Activated CD8-positive, alpha-beta memory T cell treated with anti-CD3 and anti-CD28 coated beads for 4 hours (primary cell): ENCODE results near the gene SLC8A1.

ENCODE experiments used
- DNase-seq, 2 donors: peaks; one replicate each; pipeline ENCODE4 v3.0.0-alpha.2; 2020; ENCODE audit warnings: low read depth in 2 of 2

The SLC8A1 gene

DNA sequence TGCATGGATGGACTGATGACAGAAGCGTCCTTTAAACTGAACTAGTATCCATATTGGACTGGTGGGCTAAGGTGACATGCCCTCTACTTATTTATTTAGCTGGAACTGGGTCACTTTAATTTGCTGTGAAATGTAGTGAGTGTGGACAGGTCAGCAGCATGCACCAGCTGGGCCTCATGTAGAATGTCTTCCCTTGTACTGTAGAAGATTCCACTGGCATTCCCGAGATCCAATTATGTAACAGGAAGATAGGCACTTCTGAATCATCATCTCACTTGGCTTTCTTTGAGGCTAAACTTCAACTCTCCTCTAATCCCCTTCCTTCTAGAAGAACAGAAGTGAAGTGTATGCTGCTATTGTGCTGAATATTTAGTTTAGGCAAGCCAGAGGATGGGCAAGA is 296.2 kb downstream of the SLC8A1 start:
- DNase-seq = no peak

DNA sequence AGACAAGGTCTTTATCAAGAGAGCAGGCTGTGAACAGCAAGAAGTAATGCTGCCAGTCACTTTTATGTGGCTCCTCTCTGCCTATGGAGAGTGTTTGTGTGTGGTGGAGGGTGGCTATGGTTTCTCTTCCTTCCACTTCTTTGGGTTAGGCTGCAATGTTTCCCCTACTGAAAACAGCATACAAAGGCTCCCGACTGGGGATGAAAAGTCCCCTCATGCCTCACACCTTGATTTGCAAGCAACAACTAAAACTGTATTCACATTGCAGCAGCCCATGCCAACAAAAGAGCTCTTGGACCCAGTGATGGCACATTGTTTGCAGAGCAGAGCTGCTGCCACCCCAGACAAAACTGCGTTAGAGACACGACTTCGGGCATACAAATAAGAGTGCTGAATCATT is 301.6 kb downstream of the SLC8A1 start:
- no peak for DNase-seq

DNA sequence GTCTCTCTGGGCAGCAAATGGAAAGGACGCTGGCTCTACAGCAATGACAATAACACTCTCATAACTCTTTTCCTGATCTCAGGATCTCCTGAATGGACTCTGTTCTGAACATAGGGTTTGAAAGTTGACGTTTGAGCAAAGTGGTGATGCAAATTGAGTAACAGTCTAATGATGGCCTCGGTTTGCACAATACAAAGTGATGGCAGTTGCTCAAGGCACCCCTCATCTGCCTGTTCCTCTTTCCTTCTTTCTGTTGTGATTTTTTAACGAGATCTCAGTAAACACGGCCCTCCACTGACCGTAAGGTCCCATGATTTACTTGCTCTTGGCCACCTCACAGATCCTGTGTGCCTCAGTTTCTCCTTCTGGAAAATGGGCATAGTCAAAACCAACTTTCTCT is 303.6 kb downstream of the SLC8A1 start:
- DNase-seq = no peak

DNA sequence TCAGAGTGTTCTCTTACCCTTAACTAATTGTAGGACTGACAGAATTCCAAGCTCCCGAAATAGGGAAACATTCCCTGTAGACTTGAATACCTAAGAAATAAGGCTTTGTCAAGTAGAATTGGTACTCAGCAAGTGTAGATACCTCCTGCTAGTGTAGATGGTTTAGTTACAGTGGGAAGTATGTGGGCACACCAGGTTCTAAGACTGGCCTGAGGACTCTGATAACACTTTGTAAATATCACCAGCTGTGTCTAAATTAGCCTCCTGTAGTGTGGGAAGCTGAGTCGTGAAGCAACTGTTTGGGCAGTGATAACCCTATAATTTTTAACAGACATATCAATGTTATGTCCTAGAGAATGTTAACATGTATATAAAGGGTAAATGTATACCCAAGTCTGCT is 304.5 kb downstream of the SLC8A1 start:
- DNase-seq = no peak

DNA sequence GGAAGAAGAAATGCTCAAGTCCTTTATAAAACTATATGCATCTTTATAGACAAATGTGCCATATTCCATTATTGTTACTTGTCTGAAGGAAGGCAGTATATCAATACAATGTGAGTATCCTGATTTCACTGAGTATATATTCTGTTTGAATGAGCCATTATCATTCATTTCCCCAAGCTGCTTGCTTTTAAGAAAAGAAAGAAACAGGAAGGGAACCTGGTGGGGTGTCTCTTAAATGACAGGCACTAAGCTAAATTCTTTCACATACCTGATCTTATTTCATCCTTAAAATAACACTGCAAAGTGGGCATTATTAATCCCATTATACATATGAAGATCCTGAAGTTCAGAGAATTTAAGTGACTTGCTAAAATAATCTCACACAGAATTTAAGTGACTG is 307.9 kb downstream of the SLC8A1 start:
- no peak for DNase-seq

DNA sequence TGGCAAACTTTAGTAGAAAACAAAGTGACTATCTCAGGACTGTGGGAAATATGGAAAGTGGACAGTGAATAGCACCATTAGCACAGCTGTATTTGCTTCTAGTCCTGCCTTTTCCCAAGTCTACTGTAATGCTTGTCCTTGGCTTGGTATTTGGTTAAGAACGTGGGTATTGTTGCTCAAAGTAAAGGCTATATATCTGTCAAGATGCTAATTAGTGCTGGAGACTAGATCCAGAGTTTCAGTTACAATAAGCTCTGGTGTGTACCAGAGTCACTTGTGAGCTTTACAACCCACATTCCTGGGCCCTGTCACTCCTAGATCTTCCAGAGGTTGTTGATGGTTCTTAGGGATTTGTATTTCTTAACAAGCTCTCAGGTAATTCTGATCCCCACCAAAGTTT is 313.6 kb downstream of the SLC8A1 start:
- no peak for DNase-seq

DNA sequence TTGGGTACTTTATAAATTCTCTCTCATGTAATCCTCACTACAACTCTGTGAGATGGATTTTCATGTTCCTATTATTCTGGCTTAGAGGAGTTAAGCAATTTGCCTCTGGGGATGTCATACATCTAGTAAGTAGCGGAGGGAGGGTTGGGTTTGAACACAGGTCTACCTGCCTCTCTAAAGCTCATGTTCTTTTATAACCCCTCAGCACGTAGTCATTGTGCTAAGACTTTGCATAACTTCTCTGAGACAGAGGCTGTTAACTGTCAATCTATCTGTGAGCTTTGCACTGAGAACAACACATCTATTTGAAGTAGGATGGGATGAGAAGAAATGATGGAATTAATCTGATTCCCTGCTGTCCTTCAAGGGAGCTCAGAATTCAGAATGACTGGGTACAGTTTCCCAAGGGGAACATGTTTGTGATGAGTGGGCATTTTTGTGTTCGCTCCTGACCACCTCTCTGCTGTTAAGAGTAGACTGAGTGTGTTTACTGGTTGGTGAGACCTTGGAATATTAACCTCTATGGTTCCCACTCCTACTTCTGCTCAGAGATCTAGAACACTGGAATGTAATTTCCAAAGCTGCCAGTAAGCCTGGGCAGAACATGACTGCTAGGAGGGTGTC is 320.7 kb downstream of the SLC8A1 start:
- DNase-seq = no peak

DNA sequence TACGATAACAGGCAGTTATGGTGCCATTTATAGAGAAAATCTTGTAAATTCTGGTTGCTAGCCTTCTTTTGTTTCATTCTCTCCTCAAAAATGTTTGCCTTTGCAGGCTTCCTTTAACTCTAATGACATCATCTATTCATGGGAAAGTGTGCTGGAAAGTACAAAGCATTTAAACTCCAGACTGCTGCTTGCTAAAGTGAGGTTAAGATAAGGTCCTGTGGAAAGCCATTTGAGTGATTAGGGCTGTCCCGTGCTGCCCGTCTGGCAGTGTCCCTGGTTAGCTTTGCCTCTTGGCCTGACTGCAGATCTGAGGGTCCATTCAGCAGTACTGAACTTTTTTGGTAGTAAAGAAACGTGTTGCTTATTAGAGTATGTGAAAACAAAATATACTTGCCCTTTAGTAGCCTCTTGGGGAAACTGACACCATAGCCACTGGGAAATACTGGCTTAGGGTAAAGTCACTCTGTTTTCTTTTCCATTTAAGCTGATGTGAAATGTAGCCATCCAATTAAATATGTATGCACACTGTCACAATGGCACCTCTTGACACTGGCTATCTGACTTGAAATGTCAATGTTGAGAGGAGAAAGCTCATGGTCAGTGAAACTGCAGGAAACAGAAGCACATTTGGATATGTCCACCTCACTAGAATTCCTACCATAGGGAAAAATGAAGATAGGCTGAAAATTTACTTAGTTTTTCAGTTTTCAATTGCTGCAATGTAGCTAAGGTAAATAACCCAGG is 321.5 kb downstream of the SLC8A1 start:
- no peak for DNase-seq

DNA sequence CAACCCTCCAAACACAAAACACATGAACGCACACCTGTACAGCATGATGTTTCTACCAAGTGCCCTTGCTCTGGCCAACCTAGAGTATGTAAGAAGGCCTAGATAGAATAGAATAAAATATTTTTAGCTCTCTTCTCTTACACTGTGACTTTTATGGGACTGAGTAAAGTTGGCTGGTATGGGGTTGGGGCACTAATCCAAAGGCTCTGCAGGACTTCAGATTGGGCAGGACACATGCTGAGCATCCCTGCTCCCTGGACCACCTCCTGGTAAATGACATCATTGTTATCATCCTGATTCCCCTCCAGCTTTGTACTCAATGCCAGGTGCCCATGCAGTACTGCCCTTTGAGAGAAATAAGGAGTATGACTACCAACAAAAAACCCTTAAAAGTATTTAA is 322.2 kb downstream of the SLC8A1 start:
- no peak for DNase-seq

DNA sequence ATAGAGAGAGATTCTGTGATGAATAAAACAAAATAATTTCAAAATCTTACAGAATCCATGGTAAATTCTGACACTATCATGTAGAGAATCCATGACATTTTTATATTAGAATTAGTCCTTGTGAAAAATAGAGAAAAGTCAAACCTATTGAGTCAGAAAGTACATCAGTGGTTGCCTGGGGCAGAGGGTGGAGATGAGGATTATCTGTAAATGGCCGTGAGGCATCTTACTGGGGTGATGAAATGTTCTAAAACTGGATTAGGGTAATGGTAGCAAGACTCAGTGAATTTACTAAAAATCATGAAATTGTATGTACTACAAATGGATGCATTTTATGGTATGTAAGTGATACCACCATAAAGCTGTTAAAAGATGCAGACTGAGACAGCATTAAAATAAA is 323.1 kb downstream of the SLC8A1 start:
- no peak for DNase-seq

DNA sequence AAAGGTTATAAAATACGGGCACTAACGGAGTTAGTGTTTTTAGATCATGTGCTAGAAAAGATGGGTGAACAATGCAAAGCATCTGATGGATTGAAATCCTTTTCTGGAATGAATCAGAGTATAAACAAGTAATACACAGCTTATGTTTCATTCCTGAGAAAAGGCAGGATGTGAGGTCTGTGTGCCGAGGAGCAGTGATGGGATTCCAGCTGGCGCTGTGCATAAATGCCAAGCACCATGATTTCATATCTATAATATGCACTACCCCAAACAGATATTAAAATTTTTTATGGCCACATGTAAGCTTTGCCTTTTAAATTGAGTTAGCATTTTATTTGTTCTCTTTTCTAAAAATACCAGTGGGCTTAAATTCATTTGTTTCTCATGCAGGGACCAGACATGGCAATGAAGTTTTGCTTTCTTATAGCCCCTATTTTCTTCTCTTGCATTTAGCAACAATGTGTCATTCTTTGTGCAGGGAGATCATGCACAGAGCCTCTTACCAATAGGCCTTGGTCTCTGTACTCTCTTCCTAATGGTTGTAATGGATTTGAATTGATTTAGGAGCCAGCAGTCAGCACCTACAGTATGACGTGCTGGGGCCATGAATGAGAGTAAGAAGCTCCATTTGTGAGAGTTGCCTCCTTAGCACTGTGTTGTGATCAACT is 323.9 kb downstream of the SLC8A1 start:
- DNase-seq = no peak

DNA sequence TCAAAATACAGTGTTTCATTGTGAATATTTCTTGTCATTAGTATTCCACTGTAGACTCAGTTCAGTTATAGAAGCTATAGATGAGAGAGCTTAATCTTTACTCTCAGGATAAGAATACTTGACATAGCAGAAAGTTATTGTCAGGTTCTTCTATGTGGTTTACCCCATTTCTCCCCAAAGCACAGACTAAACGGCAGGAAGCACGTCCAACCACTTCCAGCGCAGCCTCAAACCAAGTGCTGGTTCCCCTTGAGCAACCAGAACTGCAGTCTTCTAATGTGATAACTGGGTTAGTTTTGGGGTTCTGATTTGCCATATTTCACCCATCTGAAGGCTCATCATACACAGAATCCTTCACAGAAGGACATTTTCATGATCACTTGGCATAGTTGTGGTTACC is 324.7 kb downstream of the SLC8A1 start:
- DNase-seq = no peak

DNA sequence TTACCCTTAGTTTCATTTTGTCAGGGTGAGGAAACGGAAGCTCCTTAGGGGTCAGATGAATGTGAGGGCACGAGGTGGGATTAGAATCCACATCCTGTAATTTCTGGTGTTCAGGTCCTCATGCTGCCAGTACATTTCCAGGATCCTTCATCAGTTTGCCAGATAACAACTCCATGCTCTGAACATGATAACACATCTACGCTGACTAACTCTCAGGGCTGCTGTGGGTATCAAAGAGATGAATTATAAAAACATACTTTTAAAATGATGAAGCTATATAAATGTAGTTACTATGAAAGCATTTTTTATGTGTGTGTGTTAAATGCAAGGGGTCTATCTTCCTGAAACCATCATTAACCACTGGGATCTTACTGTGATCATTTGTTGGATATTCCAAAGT is 325.9 kb downstream of the SLC8A1 start:
- DNase-seq = no peak

DNA sequence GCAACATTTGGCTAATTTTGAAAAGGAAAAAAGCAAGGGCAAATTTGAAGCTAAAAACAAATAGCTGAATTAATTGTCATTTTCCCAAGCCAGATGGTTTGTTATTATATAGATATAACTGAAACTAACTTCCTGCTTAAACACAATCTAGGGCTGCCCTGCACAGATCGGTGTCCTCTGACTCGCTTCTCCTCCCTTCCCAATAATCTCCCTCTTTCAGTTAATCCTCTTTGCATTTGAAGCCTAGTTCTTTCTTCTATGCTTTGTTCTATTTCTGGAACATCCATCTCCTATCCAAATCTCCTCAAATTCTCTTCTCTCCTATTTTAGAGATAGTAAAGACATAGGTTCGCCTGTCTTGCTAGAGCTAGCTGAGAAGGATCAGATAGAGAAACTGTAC is 328.1 kb downstream of the SLC8A1 start:
- DNase-seq = no peak

DNA sequence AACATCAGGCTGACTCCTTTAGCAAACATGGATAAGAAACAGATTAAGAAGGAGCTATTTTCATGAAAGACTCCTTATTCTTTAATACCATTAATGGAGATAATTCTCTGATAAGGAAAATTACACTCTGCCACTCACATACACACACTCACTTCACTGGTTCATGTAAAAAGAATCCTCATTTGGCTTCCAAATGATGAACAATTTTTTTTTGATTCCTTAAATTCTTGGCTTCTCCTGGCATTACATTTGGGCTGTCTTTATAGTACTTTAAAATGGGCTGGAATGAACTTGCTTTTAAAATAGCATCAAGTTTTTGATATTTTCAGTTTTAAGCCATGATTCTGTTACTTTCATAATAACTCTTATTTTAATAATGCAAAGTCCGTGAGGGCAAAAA is 328.6 kb downstream of the SLC8A1 start:
- DNase-seq = no peak

DNA sequence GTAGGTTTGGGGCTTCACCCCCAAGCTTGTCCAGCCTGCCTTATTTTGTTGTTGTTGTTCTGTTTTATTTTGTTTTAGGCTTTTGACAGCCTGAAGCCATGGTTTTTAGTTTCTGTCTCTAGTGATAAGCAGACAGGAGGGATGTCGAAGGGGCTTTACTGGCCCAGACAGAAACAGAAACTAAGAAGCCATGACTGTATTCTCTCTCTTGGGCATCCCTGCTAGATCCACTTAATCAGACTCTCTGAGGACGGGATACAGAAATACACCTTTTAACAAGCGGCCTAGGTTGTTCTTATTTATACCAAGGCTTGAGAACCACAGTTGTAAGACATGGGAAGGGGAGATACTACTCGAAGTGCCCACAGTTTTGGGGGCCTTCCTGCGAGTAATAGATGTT is 330.9 kb downstream of the SLC8A1 start:
- DNase-seq = no peak

DNA sequence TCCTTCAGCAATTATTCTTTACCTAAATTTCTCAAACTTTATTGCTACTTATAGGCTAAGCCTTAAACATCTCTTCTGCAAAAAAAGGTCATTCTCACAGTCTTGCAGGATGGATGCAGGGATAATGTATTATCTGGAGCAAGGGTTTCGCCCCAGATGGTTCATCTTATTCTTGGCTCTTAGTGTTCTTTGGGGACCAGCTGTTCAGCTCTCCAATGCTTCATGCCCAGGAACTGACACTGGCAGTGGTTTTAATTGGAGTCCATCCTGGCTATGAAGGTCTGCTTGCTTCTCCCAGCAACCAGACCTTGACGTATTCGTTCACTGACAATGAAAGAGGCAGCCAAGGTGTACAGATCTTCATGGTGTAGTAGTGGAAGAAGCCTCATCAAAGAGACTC is 331.9 kb downstream of the SLC8A1 start:
- no peak for DNase-seq

DNA sequence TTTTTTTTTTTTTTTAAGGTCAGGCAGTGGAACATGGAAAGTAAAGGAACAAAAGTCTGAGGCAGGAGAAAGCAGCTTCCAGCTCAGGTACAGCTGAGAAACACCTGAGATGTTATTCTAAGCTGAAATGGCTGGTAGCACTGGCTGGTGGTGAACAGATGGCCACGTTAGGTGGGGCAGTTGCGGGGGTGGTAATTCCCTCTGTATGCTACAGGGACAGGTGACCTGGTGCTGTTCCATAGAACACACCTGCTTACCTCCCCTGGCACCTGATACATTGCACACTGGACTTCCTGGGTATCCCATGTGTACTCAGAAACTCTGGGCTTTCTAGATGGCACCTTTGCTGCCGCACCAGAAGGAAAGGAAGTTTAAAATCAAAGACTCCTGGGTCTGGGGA is 333.3 kb downstream of the SLC8A1 start:
- DNase-seq = no peak

DNA sequence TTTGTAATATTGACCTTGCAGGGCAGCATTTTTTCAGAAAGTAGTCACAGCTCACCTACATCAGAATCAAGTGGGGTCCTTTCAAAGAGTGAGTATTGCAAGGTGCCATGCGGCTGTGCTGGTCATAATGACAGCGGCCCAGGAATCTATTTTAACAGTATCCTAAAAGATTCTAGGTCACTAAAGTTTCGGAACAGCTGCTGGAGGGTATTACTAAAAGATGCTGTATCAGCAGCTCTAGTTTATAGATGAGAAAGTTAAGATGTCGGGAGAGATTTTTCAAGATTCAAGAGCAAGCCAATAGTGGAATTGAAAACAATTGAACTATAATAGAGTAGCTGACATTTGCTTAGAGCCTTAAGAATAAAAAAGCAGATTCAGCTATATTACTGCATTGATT is 336.0 kb downstream of the SLC8A1 start:
- no peak for DNase-seq

DNA sequence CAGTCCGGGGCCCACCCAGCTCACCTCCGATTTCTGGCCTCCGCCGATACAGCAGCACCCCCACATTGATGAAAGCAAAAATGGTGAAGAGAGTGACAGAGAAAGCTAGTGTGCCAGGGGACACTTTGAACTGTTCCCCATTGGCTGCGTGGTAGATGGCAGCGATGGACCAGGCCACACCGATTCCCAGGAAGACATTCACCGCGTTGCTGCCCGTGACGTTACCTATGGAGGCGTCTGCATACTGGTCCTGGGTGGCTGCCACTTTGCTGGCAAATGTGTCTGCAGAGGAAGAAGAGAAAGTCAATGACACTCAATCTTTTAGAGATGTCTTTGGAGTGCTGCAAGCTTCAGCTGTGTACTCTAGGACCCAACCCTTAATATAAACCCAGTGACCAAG is 336.5 kb downstream of the SLC8A1 start:
- no peak for DNase-seq

DNA sequence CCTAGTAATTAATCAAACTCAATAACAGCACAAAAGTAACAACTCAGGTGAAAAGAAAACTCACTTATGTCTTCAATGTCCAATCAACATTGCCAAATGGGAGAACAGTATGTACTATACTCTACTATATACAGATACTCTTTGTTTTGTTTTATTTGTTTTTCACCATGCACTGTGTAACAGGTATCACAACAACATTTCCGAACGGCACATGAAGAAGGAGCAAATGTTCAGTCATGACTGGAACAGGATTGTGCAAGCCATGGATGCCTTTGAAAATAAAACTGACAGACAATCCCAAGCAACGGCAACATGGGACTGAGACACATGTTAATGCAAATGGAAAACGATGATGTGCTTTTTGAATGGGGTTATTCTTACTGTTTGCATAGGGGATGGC is 337.9 kb downstream of the SLC8A1 start:
- DNase-seq = no peak

DNA sequence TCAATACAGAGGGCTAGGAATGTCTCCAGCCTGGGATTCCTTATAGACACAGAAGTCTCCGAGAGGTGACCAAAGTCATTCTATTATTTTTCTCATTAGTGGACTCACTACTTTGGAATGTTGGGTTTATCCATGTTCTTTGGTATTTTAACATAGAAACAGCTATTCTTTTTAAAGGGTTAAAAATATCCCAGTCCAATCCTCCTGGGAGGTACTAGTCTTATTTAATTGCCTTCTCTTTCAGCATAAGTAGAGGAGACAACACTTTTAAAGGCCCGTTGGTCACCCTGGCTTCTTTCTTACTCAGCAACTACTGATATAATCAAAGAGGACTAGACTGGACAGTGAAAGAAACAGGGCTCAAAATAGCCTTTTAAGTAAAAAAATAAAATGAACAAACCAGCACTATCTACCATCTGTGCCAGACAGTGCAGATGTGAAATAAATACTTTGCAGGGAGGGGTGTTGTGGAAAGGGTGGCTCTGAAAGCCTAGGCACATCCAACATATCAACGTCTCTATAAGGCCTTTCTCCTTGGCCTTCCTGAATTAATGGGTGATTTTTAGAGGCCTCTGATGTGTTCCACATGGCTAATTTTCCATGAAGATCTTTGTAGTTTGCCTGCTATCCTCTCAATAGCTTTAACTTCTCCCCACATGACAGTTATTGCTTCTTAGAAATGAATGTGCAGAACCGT is 338.5 kb downstream of the SLC8A1 start:
- DNase-seq = no peak

DNA sequence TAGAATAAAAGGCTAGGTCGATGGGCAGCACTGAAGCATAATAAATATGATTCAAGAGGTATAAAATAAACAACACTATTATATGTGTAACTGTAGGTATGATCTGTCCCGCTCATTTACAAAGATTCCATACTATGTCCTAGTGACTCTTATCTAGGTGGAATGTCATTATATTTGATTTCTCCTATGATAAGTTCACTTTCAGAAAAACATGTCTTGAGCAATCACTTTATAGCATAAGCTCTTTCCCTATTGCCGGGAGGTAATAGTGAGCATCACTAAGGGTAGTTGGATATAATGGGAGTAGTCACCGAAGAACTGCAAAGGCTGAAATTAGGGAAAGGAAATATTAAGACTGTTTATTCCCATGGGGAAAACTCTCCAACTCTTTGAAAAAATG is 342.5 kb downstream of the SLC8A1 start:
- no peak for DNase-seq
